K562 (cell line): ENCODE results near the gene STRA6. TPM values are rescaled to one million over a fixed set of nuclear protein-coding genes. Genes with fewer than 3 reads are reported as not detected.

ENCODE experiments used
- ATAC-seq: fragments of 200-7000 bp; cut with Tn5 transposase; 3 replicates; pipeline ENCODE4 v1.9.1; 2020; ENCODE audit warnings: moderate library complexity
- BruUV-seq: library from RNA; stranded (reverse); fragments of 400-500 nt; replicated peaks from 2 replicates; lab custom pipeline; 2021; lab: Mats Ljungman, UMichigan
- CTCF ChIA-PET: fragments of 300-600 bp; formaldehyde crosslinking; extraction: SDS; loops from one replicate; lab custom pipeline; 2021; ENCODE audit warnings: low intra/inter-chr PET ratio; lab: Yijun Ruan, JAX
- POLR2A ChIA-PET: fragments of 300-600, 350-650 bp; sonication (Branson Sonifier 250); formaldehyde crosslinking; extraction: SDS; loops from one replicate; lab custom pipeline; 2021; ENCODE audit warnings: antibody characterized with exemption, inconsistent platforms; lab: Yijun Ruan, JAX
- DNase-seq, 4 experiments: peaks; one replicate each; pipeline versions ENCODE4 v3.0.0 to v3.0.0-alpha.2; 2011 to 2018; ENCODE audit warnings: low spot score in 3 of 4, mixed read lengths in 3 of 4; ENCODE audit errors: extremely low read depth in 1 of 4
- FAIRE-seq: peaks from 2 replicates; lab custom pipeline; 2011; peaks lifted over from hg19 to GRCh38; lab: Jason Lieb, UNC
- H2AFZ ChIP-seq: 2 replicates; pipeline ENCODE4 v1.6.0; 2011; ENCODE audit warnings: low read depth, low read length, control low read depth, inconsistent platforms
- H3K27ac ChIP-seq: fragments of 200-600 bp; 3 replicates; pipeline ENCODE4 v1.8.0; 2011; ENCODE audit warnings: low read depth, mild to moderate bottlenecking, control low read depth, inconsistent platforms, low read length, moderate library complexity, mixed read lengths; ENCODE audit errors: extremely low read depth
- H3K27me3 ChIP-seq, 2 experiments: fragments of 300-600 bp in 1 of 2; 2 replicates in 1 of 2; 3 replicates in 1 of 2; pipeline versions ENCODE4 v1.6.0 to v1.8.0; 2011; ENCODE audit warnings: inconsistent platforms in 2 of 2, low read length in 2 of 2, mild to moderate bottlenecking in 1 of 2, mixed read lengths in 1 of 2, moderate library complexity in 1 of 2; ENCODE audit not compliant: control insufficient read depth in 2 of 2, insufficient read depth in 2 of 2
- H3K36me3 ChIP-seq: fragments of 300-600 bp; 3 replicates; pipeline ENCODE4 v1.8.0; 2011; ENCODE audit warnings: mild to moderate bottlenecking, low read length, inconsistent platforms; ENCODE audit not compliant: control insufficient read depth, insufficient read depth
- H3K4me1 ChIP-seq, 2 experiments: fragments of 200-600 bp in 1 of 2; replicated peaks in 1 of 2; 2 replicates in 1 of 2; 3 replicates in 1 of 2; pipeline versions ENCODE4 v1.5.1 to v1.8.0; 2011; ENCODE audit warnings: inconsistent platforms in 2 of 2, low read length in 2 of 2, mild to moderate bottlenecking in 1 of 2, mixed read lengths in 1 of 2, moderate library complexity in 1 of 2; ENCODE audit not compliant: control insufficient read depth in 2 of 2, insufficient read depth in 2 of 2
- H3K4me2 ChIP-seq: 2 replicates; pipeline ENCODE4 v1.6.1; 2011; ENCODE audit warnings: low read length, control low read depth, inconsistent platforms, mixed read lengths; ENCODE audit not compliant: insufficient read depth
- H3K4me3 ChIP-seq: fragments of 200-600 bp; sonication (generic), shearing (Covaris generic); 2 replicates; pipeline ENCODE4 v1.5.1; 2016; ENCODE audit warnings: control low read depth, inconsistent platforms
- H3K79me2 ChIP-seq: fragments of 200-600 bp; 3 replicates; pipeline ENCODE4 v1.8.0; 2011; ENCODE audit warnings: low read length, inconsistent platforms; ENCODE audit not compliant: control insufficient read depth, insufficient read depth
- H3K9ac ChIP-seq, 2 experiments: 2 replicates each; pipeline versions ENCODE4 v1.6.0 to v1.6.1; 2011; ENCODE audit warnings: low read depth in 2 of 2, low read length in 2 of 2, control low read depth in 1 of 2, inconsistent platforms in 1 of 2, mild to moderate bottlenecking in 1 of 2, mixed read lengths in 1 of 2; ENCODE audit not compliant: insufficient read depth in 1 of 2
- H3K9me1 ChIP-seq: one replicate; pipeline ENCODE4 v1.6.0; 2011; ENCODE audit warnings: inconsistent platforms, mild to moderate bottlenecking, low read length, moderate library complexity; ENCODE audit not compliant: control insufficient read depth, insufficient read depth
- H3K9me3 ChIP-seq: replicated peaks from 2 replicates; pipeline ENCODE4 v1.5.1; 2011; ENCODE audit warnings: low read depth, low read length, inconsistent platforms; ENCODE audit not compliant: control insufficient read depth, insufficient read depth
- H4K20me1 ChIP-seq: replicated peaks from 2 replicates; pipeline ENCODE4 v1.6.1; 2011; ENCODE audit warnings: low read length, inconsistent platforms, mixed read lengths; ENCODE audit not compliant: control insufficient read depth, insufficient read depth
- ARID3A ChIP-seq: IDR thresholded peaks from 2 replicates; pipeline ENCODE4 v1.6.1; 2012; ENCODE audit warnings: low read depth, low read length, improper control_type of control experiment, borderline replicate concordance
- CHD7 ChIP-seq: fragments of 200-600 bp; sonication (generic); IDR thresholded peaks from one replicate; pipeline ENCODE4 v1.6.1; 2012; ENCODE audit warnings: mild to moderate bottlenecking, low read depth, low read length, inconsistent platforms
- PHB ChIP-seq: fragments of 250-450 bp; sonication (Bioruptor Pico); IDR thresholded peaks from 2 replicates; pipeline ENCODE4 v1.5.0; 2021
- ZNF408 ChIP-seq: fragments of 250-450 bp; sonication (Bioruptor Pico); IDR thresholded peaks from 2 replicates; pipeline ENCODE4 v1.4.0; 2020; ENCODE audit warnings: low read depth, mild to moderate bottlenecking, moderate library complexity
- WGBS: fragments of 100-300 bp; shearing (Covaris generic); methylation state at CpG from one replicate; pipeline ENCODE4 v1.1.6; 2016; ENCODE audit warnings: low coverage, mixed read lengths; ENCODE audit not compliant: insufficient coverage; ENCODE audit errors: missing lambda C conversion rate; 5-methylcytosine and 5-hydroxymethylcytosine counted together
- in situ Hi-C: fragments of 300-500 bp; cut with MboI; formaldehyde crosslinking; loops from 4 replicates; pipeline ENCODE4 v1.15.0; 2018; ENCODE audit warnings: inconsistent platforms, mixed read lengths
- intact Hi-C: fragments of 100-400 bp; cut with micrococcal nuclease; formaldehyde crosslinking; loops from 2 replicates; pipeline ENCODE4 v1.14.2; 2022
- polyA plus RNA-seq, 8 experiments: library from polyadenylated mRNA; depleted of rRNA in 4 of 8; stranded (reverse) in 5 of 8; unstranded in 3 of 8; fragments of >200 nt; fragmentation: Nextera tagmentation in 2 of 8; fragmentation: Illumina TruSeq in 1 of 8; extraction: Ambion mirVana in 2 of 8; extraction: Trizol in 1 of 8; gene quantifications; 2 replicates each; pipeline versions ENCODE4 v1.2.1 to v1.2.3, GENCODE V29; 2011 to 2014; ENCODE audit warnings: inconsistent platforms in 1 of 8, missing spikeins in 1 of 8
- total RNA-seq, 7 experiments: library from RNA; depleted of rRNA in 6 of 7; stranded (reverse); fragments of >200 nt in 6 of 7; fragmentation: Illumina TruSeq in 2 of 7; extraction: Trizol in 2 of 7; gene quantifications; 2 replicates each; pipeline versions ENCODE4 v1.2.1 to v1.2.3, GENCODE V29; 2011 to 2021; ENCODE audit warnings: low replicate concordance in 1 of 7

Gene STRA6
- total and polyA plus RNA-seq, 9 of the 15 experiments (the other 6 are each of a cell fraction or from before 2014, with no cell fraction given): 0.04 to 2.0 (median 0.43) TPM; not detected in 2

DNA sequence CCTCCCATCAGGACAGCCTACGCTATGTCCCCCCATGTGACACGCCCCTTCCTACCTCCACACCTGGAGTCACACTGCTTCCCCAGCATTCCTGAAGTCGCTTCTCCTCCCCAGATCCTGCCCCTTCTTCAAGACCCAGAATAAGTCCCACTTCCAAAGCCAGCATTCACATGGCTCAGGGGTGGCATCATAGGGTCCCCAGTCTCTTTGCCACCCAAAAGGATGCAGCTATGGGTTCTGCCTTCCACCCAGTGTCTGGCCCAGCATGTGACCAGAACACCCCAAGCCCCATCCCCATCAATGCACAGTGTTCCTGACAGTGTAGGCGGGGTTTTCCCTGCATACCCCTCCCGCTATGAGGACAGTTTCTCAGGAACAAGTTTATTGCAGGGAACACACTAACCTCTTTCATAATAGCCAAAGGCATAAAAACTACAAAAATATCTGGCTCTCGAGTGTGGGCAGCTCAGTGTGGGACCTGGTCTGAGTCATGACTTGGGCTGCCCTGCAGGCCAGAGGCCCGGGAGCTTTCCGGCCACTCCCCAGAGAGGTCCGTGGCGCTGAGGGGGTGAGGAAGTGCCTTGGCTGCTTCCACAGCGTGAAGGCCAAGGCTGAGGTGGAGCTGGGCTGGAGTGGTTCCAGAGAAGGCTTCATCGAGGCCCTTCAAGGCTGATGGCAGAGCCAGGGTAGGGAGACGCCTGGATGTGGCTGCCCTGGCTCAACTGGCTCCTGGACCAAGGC lies 23.3 kb downstream of the STRA6 start:
- no peak for FAIRE-seq
- DNase-seq: peak in 1 of 4 experiments; percentile 14
- Histone ChIP-seq H3K9me1 (no peaks in the 10 kb centered on the region), H3K4me3 (no peak overlapping the region), H3K36me3 (no peaks in the 10 kb centered on the region), H3K4me1 (peaks cover 0 to 18% of the 10 kb centered on the region in 2 experiments; a peak in 1 of 5 replicates), H2AFZ (no peak overlapping the region), H3K79me2 (no peaks in the 10 kb centered on the region), H3K4me2 (no peak overlapping the region), H3K27me3 (peaks cover 16 to 50% of the 10 kb centered on the region in 2 experiments; a peak in 4 of 5 replicates), H3K9me3 (no peaks in the 10 kb centered on the region), H3K27ac (no peak overlapping the region), H3K9ac (no peak overlapping the region), H4K20me1 (peaks cover 12% of the 10 kb centered on the region)
- CTCF ChIA-PET: no interaction called here
- no TSS peak for BruUV-seq
- POLR2A ChIA-PET: interaction anchor here (0.6 kb wide), 1 partner anchor 14 kb away, joined by 3 read pairs; no protein-coding TSS in a partner anchor
- ATAC-seq: peak; percentile 21; the same call in 1 of the 3 replicates
- in situ Hi-C loops (no loop called here), intact Hi-C loops (no loop called here)
- WGBS: under 1% methylated on average over 13 of the region's 13 CpGs
- TF ChIP-seq ARID3A: no peak
- no peak for TF ChIP-seq CHD7
- no peak for TF ChIP-seq PHB (CRISPR knock-in tag)
- no peak for TF ChIP-seq ZNF408
